Astrocyte (in vitro differentiated cells and primary cell): Measurements from ENCODE around the gene MTCH1. TPM values are rescaled to one million over a fixed set of nuclear protein-coding genes. Genes with fewer than 3 reads are reported as not detected.

ENCODE experiments used
- DNase-seq: peaks from one replicate; pipeline ENCODE4 v3.0.0-alpha.2; 2010; ENCODE audit warnings: low read depth
- FAIRE-seq: peaks from 2 replicates; lab custom pipeline; 2011; peaks lifted over from hg19 to GRCh38; lab: Jason Lieb, UNC
- H2AFZ ChIP-seq: 2 replicates; pipeline ENCODE4 v1.6.0; 2012; ENCODE audit warnings: low read depth, low read length, inconsistent platforms
- H3K27ac ChIP-seq: 2 replicates; pipeline ENCODE4 v1.5.1; 2011; ENCODE audit warnings: low read depth, low read length, inconsistent platforms
- H3K27me3 ChIP-seq: 2 replicates; pipeline ENCODE4 v1.6.0; 2011; ENCODE audit warnings: low read length, inconsistent platforms; ENCODE audit not compliant: insufficient read depth
- H3K36me3 ChIP-seq: 2 replicates; pipeline ENCODE4 v1.5.1; 2011; ENCODE audit warnings: low read length, inconsistent platforms; ENCODE audit not compliant: insufficient read depth
- H3K4me1 ChIP-seq: 2 replicates; pipeline ENCODE4 v1.5.1; 2011; ENCODE audit warnings: low read length, inconsistent platforms; ENCODE audit not compliant: insufficient read depth
- H3K4me2 ChIP-seq: 2 replicates; pipeline ENCODE4 v1.6.0; 2012; ENCODE audit warnings: low read length, inconsistent platforms
- H3K4me3 ChIP-seq: 2 replicates; pipeline ENCODE4 v1.5.1; 2011; ENCODE audit warnings: low read depth, mild to moderate bottlenecking, low read length, inconsistent platforms; ENCODE audit not compliant: insufficient read depth
- H3K79me2 ChIP-seq: 2 replicates; pipeline ENCODE4 v1.6.0; 2012; ENCODE audit warnings: mild to moderate bottlenecking, low read length, inconsistent platforms; ENCODE audit not compliant: insufficient read depth
- H3K9ac ChIP-seq: 2 replicates; pipeline ENCODE4 v1.6.0; 2012; ENCODE audit warnings: mild to moderate bottlenecking, low read length, inconsistent platforms
- H3K9me3 ChIP-seq: 2 replicates; pipeline ENCODE4 v1.5.1; 2012; ENCODE audit warnings: low read depth, mild to moderate bottlenecking, low read length, inconsistent platforms; ENCODE audit not compliant: insufficient read depth
- H4K20me1 ChIP-seq: 2 replicates; pipeline ENCODE4 v1.6.0; 2012; ENCODE audit warnings: low read length, inconsistent platforms; ENCODE audit not compliant: insufficient read depth
- H3K27ac Mint-ChIP-seq: one replicate; pipeline ENCODE4 v1.8.0; 2021; ENCODE audit warnings: mild to moderate bottlenecking, mixed read lengths; ENCODE audit not compliant: unreplicated experiment
- H3K27me3 Mint-ChIP-seq: one replicate; pipeline ENCODE4 v1.8.0; 2021; ENCODE audit warnings: low read depth, mixed read lengths; ENCODE audit not compliant: unreplicated experiment
- H3K36me3 Mint-ChIP-seq: one replicate; pipeline ENCODE4 v1.8.0; 2021; ENCODE audit warnings: low read depth, mixed read lengths; ENCODE audit not compliant: unreplicated experiment
- H3K4me1 Mint-ChIP-seq: one replicate; pipeline ENCODE4 v1.8.0; 2021; ENCODE audit warnings: low read depth, mixed read lengths; ENCODE audit not compliant: unreplicated experiment
- H3K4me3 Mint-ChIP-seq: one replicate; pipeline ENCODE4 v1.8.0; 2021; ENCODE audit warnings: mild to moderate bottlenecking, moderate library complexity, mixed read lengths; ENCODE audit not compliant: unreplicated experiment
- H3K9me3 Mint-ChIP-seq: one replicate; pipeline ENCODE4 v1.8.0; 2021; ENCODE audit warnings: mild to moderate bottlenecking, mixed read lengths; ENCODE audit not compliant: unreplicated experiment
- CTCF ChIP-seq: IDR thresholded peaks from 2 replicates; pipeline ENCODE4 v1.5.1; 2011; ENCODE audit warnings: low read depth, mild to moderate bottlenecking, inconsistent platforms, low read length, moderate library complexity; ENCODE audit not compliant: insufficient read depth
- EZH2 ChIP-seq: IDR thresholded peaks from 2 replicates; pipeline ENCODE4 v1.6.1; 2012; ENCODE audit warnings: mild to moderate bottlenecking, low read length, inconsistent platforms; ENCODE audit not compliant: insufficient read depth
- total RNA-seq: library from RNA; stranded (reverse); gene quantifications from 2 replicates; pipeline ENCODE4 v1.2.1, GENCODE V29; 2021

Gene MTCH1
- total RNA-seq, 1 donor from 2014 or later, result 311 TPM

- Mint-ChIP-seq H3K36me3 (peaks cover 27% of the 10 kb centered on the region), H3K4me1 (peaks cover 6% of the 10 kb centered on the region), H3K27me3 (no peaks in the 10 kb centered on the region), H3K27ac (peak overlapping the region; percentile 82), H3K4me3 (peak overlapping the region; percentile 15), H3K9me3 (no peaks in the 10 kb centered on the region)
- H3K79me2 ChIP-seq, result no peaks in the 10 kb centered on the region
- H3K9ac ChIP-seq, result no peak overlapping the region
- no peak overlapping the region for H3K4me3 ChIP-seq
- H3K4me1 ChIP-seq, result no peaks in the 10 kb centered on the region
- H3K27me3 ChIP-seq, result no peaks in the 10 kb centered on the region
- H3K36me3 ChIP-seq, result peaks cover 63% of the 10 kb centered on the region
- FAIRE-seq (no peak), DNase-seq (no peak)
- peaks cover 53% of the 10 kb centered on the region for H4K20me1 ChIP-seq
- H3K9me3 ChIP-seq, result no peaks in the 10 kb centered on the region
- H2AFZ ChIP-seq, result no peak overlapping the region
- TF ChIP-seq CTCF (no peak), EZH2 (no peak)
- H3K27ac ChIP-seq, result no peak overlapping the region
- no peak overlapping the region for H3K4me2 ChIP-seq
Measured at GRCh38 chr6:36969988-36970891, 15.8 kb downstream of the MTCH1 start.

- no peaks in the 10 kb centered on the region for H3K27me3 ChIP-seq
- no peaks in the 10 kb centered on the region for H3K79me2 ChIP-seq
- TF ChIP-seq CTCF, result no peak
- TF ChIP-seq EZH2, result no peak
- H3K4me2 ChIP-seq, result no peak overlapping the region
- Mint-ChIP-seq H3K27ac (no peak overlapping the region), H3K4me1 (peaks cover 6% of the 10 kb centered on the region), H3K9me3 (no peaks in the 10 kb centered on the region), H3K36me3 (peaks cover 22% of the 10 kb centered on the region), H3K27me3 (no peaks in the 10 kb centered on the region), H3K4me3 (no peak overlapping the region)
- no peak overlapping the region for H2AFZ ChIP-seq
- no peaks in the 10 kb centered on the region for H3K4me1 ChIP-seq
- no peak overlapping the region for H3K27ac ChIP-seq
- no peak overlapping the region for H3K9ac ChIP-seq
- H3K4me3 ChIP-seq, result no peak overlapping the region
- no peak for FAIRE-seq
- peaks cover 43% of the 10 kb centered on the region for H4K20me1 ChIP-seq
- peaks cover 59% of the 10 kb centered on the region for H3K36me3 ChIP-seq
- no peaks in the 10 kb centered on the region for H3K9me3 ChIP-seq
- no peak for DNase-seq
Measured at GRCh38 chr6:36969240-36969691, 16.7 kb downstream of the MTCH1 start.
